Erythroblast (primary cell): ENCODE data around the gene THOC7.

ENCODE experiments used
- GATA1 ChIP-seq: IDR thresholded peaks from 2 replicates; pipeline ENCODE4 v1.6.1; 2011; ENCODE audit warnings: low read depth, mild to moderate bottlenecking, control low read depth, low read length, moderate library complexity
- POLR2A ChIP-seq: IDR thresholded peaks from 2 replicates; pipeline ENCODE4 v1.6.1; 2011; ENCODE audit warnings: mild to moderate bottlenecking, low read length

DNA sequence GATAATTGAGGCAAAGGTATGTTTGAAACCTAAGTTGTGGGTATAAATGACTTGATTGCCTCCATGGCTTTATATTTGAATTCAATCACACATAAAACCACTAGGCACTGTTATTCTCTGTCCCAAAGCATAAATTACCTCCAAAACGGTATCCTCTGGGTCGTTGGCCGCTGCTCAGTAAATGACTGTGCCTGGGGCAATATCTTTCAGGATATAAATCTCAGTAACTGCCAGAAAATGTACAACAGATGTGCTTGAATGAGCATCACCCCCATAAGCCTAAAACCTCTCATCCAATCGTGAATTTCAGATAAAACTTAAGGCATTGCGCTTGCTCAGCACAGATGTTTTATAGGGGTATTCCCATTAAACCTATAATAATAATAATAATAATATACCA is 63.5 kb downstream of the THOC7 start:
- TF ChIP-seq POLR2A = no peak
- TF ChIP-seq GATA1 = no peak
